Activated CD8-positive, alpha-beta memory T cell treated with anti-CD3 and anti-CD28 coated beads, Interleukin-2, amount 50 U/mL, for 48 hours (primary cell): ENCODE measurements around the gene DGCR2.
A peak's percentile ranks its signal among the peaks of the same experiment; 100 is the strongest.

Source experiments
- DNase-seq: peaks from one replicate; pipeline ENCODE4 v3.0.0-alpha.2; 2020

DGCR2 gene

GRCh38 chr22:19146215-19146968 is 24.2 kb upstream of the DGCR2 start:
- no peak for DNase-seq

DNA sequence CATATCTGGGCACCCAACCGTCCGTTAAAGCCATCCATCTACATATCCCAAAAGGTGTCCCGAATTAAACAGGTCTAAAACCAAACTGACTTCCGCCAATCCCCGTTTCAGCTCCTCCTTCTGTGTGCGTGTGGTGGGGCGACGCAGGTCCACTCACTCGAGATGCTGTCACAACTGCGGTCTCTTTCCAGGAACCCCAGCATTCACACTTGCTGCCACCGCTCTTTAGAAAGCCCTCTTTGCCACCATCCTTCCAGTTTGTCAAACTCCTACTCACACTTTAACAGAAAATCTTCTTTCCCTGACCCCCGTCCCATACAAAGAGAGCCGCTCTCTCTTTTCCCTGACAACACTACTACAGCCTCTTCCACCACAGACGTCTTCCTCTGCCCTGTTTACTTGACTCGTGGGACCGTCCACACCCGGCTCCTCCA is 21.8 kb upstream of the DGCR2 start:
- peak; percentile 71 for DNase-seq

DNA sequence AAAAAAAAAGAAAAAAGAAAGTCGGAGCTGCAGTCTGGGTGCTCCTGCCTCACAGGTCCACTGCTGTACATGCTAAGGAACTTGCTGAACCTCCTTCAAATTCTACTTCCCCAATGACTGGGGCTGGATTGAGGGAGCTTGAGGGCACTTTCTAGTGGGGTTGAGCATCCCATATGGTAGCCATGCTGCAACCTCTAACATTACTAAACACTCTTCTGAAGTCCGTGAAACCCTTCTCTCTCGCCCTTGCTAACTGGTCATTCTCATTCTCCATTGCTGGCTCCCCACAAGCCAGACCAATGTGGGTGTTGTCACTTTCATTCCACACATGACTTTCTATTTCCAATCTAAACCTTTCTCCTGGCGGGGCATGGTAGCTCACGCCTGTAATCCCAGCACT is 21.0 kb upstream of the DGCR2 start:
- no peak for DNase-seq

GRCh38 chr22:19142394-19142793 is 20.2 kb upstream of the DGCR2 start:
- DNase-seq, result no peak

DNA sequence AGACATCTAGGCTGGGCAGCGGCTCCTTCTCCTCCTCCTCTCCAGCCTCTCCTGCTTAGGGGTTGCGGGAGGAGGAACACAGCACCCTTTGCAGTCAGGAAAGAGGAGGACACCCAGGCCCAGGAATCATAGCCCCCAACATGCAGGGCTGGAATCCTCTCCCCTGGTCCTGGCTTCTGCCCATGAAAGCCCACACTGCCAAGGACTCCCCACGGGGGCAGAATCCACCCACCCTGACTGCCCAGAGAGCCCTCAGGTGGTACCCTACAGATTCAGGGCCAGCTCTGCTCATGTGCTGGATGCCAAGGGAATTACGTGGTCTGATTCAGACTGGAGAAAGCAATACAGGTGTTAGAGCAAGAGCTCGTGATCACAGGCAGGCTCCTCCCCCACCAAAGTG is 17.8 kb upstream of the DGCR2 start:
- no peak for DNase-seq

DNA sequence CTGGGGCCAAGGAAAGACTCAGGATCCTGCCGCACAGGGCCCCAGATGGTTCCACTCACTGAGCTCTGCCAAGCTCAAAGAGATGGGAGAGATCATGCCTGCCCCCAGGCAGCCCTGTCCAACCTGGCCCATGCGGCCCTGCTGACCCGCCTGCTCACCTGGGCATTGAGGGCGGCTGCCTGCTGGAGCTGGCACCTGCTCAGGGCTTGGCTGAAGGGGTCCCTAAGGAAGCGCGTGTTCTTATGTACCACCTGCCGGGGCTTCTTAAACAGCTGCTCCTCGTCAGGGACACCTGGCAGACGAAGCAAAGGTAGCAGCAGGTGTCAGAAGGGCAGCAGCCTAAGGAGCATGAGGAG is 16.8 kb upstream of the DGCR2 start:
- no peak for DNase-seq

- no peak for DNase-seq
These were observed 16.2 kb upstream of the DGCR2 start for GRCh38 chr22:19138217-19139000.

GRCh38 chr22:19137384-19138216 is 15.4 kb upstream of the DGCR2 start:
- DNase-seq, result no peak

- no peak for DNase-seq
These were observed 14.7 kb upstream of the DGCR2 start for GRCh38 chr22:19136915-19137314.

- no peak for DNase-seq
These were observed 12.7 kb upstream of the DGCR2 start for GRCh38 chr22:19134874-19135273.

- no peak for DNase-seq
These were observed 12.1 kb upstream of the DGCR2 start for GRCh38 chr22:19134176-19134831.

- DNase-seq, result no peak
These were observed 11.3 kb upstream of the DGCR2 start for GRCh38 chr22:19133561-19133960.

GRCh38 chr22:19132693-19133400 is 10.6 kb upstream of the DGCR2 start:
- no peak for DNase-seq

GRCh38 chr22:19132153-19132552 is 9.9 kb upstream of the DGCR2 start:
- DNase-seq, result no peak

- no peak for DNase-seq
These were observed 9.4 kb upstream of the DGCR2 start for GRCh38 chr22:19131685-19132015.

DNA sequence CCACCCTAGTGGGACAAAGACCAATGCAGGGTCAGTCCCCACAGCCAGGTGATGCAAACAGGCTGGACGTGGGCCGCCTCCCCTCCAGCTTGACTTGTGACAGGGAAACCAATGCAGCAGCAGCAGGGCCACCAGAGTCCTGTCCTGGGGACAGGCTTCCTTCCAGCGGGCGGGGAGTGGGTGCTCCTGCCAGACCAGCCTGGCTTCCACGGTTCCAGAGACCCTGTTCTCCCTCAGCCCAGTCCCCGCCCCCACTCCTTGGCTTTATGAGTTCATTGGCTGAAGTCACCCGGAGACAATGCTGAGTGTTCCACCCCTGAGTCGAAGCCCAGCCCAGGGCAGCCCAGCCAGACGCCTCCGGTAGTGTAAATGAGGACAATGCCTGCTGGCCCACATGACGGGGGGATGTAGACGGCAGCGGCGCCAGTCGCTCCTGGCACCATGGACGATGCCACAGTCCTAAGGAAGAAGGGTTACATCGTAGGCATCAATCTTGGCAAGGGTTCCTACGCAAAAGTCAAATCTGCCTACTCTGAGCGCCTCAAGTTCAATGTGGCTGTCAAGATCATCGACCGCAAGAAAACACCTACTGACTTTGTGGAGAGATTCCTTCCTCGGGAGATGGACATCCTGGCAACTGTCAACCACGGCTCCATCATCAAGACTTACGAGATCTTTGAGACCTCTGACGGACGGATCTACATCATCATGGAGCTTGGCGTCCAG is 8.9 kb upstream of the DGCR2 start, which contains the start of gene TSSK2:
TSS of gene TSSK2 (plus strand) at position 350 of the 726 bp plus-strand sequence. CDS start at position 442, 92 bp downstream.
- no peak for DNase-seq

GRCh38 chr22:19129871-19130270 is 7.7 kb upstream of the DGCR2 start:
- DNase-seq, result no peak

DNA sequence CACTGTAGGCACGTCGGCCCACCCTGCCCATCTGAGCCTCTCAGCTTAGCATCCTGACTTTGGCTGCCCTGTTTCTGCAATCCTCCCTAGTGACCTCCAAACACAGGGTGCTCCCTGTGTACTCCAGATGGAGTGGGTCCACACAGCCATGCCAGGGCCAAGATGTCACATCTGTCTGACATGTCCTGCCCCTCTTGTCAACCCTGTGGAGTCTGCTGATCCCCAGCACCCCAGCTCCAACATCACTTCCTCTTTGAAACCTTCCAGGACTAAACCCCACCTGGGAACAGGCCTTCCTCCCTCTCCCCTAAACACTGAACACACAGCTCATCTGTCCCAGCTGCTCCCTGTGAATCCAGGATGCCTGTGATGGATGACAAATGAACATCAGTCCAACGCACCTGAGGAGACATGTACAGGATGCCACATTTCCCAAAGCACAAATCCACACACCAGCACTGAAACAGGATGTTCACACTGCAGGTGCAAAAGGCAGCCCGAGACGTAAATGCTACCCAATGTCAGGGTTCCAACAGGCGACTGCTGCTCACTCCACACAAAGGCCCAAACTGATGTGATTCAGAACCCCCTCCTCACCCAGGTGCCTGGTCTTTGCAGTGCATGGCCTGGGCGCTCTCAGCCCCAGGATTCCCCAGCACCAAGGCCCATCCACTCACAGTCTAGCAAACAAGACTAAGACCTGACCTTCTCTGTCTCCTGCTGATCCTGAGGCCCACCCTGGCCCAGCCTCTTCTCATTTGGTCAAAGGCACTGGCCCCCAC is 6.9 kb upstream of the DGCR2 start:
- DNase-seq, result no peak

- no peak for DNase-seq
These were observed 5.8 kb upstream of the DGCR2 start for GRCh38 chr22:19128009-19128401.

GRCh38 chr22:19127329-19128008 is 5.3 kb upstream of the DGCR2 start:
- no peak for DNase-seq
